ENCODE data around the gene ATP23. TPM values are rescaled to one million over a fixed set of nuclear protein-coding genes. Genes with fewer than 3 reads are reported as not detected.

Gene ATP23
- total RNA-seq, 1 donor: 5.1 TPM

- Histone ChIP-seq H3K27me3 (ENCODE audit: insufficient read depth, low read length) (no peaks in the 10 kb centered on the region), H3K79me2 (ENCODE audit: insufficient read depth, low read length) (no peaks in the 10 kb centered on the region), H3K27ac (ENCODE audit: low read depth, low read length) (no peak overlapping the region), H3K9me3 (ENCODE audit: low read depth, low read length) (no peaks in the 10 kb centered on the region), H3K4me1 (ENCODE audit: insufficient read depth, low read length) (no peaks in the 10 kb centered on the region), H4K20me1 (ENCODE audit: insufficient read depth, low read length) (no peaks in the 10 kb centered on the region), H3K4me3 (ENCODE audit: insufficient read depth, low read length) (no peak overlapping the region), H2AFZ (ENCODE audit: low read length) (no peak overlapping the region), H3K4me2 (ENCODE audit: insufficient read depth, low read length) (no peak overlapping the region), H3K36me3 (ENCODE audit: insufficient read depth, low read length) (peaks cover 4% of the 10 kb centered on the region)
- TF ChIP-seq CTCF (IDR thresholded peaks at IDR 0.05; ENCODE audit: extremely low read depth, low read depth, low read length): no peak
- no peak for DNase-seq (ENCODE audit: insufficient read length, low spot score, missing footprints)
Observed at GRCh38 chr12:57958061-57958657, 16.8 kb downstream of the ATP23 start.

GRCh38 chr12:57964421-57964820 is 23.1 kb downstream of the ATP23 start:
- no peaks in the 10 kb centered on the region for H3K9me3 ChIP-seq (ENCODE audit: low read depth, low read length)
- no peak overlapping the region for H3K27ac ChIP-seq (ENCODE audit: low read depth, low read length)
- H3K4me2 ChIP-seq (ENCODE audit: insufficient read depth, low read length): no peak overlapping the region
- no peak for TF ChIP-seq CTCF (IDR thresholded peaks at IDR 0.05; ENCODE audit: extremely low read depth, low read depth, low read length)
- H2AFZ ChIP-seq (ENCODE audit: low read length): no peak overlapping the region
- no peaks in the 10 kb centered on the region for H3K36me3 ChIP-seq (ENCODE audit: insufficient read depth, low read length)
- H3K27me3 ChIP-seq (ENCODE audit: insufficient read depth, low read length): no peaks in the 10 kb centered on the region
- no peak overlapping the region for H3K4me3 ChIP-seq (ENCODE audit: insufficient read depth, low read length)
- no peaks in the 10 kb centered on the region for H3K4me1 ChIP-seq (ENCODE audit: insufficient read depth, low read length)
- H3K79me2 ChIP-seq (ENCODE audit: insufficient read depth, low read length): no peaks in the 10 kb centered on the region
- no peak for DNase-seq (ENCODE audit: insufficient read length, low spot score, missing footprints)
- H4K20me1 ChIP-seq (ENCODE audit: insufficient read depth, low read length): no peaks in the 10 kb centered on the region

GRCh38 chr12:57965766-57966165 is 24.4 kb downstream of the ATP23 start:
- TF ChIP-seq CTCF (IDR thresholded peaks at IDR 0.05; ENCODE audit: extremely low read depth, low read depth, low read length): no peak
- no peaks in the 10 kb centered on the region for H4K20me1 ChIP-seq (ENCODE audit: insufficient read depth, low read length)
- no peaks in the 10 kb centered on the region for H3K4me1 ChIP-seq (ENCODE audit: insufficient read depth, low read length)
- H3K27ac ChIP-seq (ENCODE audit: low read depth, low read length): no peak overlapping the region
- H3K36me3 ChIP-seq (ENCODE audit: insufficient read depth, low read length): no peaks in the 10 kb centered on the region
- H3K27me3 ChIP-seq (ENCODE audit: insufficient read depth, low read length): no peaks in the 10 kb centered on the region
- H3K4me3 ChIP-seq (ENCODE audit: insufficient read depth, low read length): no peak overlapping the region
- no peaks in the 10 kb centered on the region for H3K79me2 ChIP-seq (ENCODE audit: insufficient read depth, low read length)
- peak overlapping the region; percentile 29 for H3K4me2 ChIP-seq (ENCODE audit: insufficient read depth, low read length)
- H2AFZ ChIP-seq (ENCODE audit: low read length): no peak overlapping the region
- H3K9me3 ChIP-seq (ENCODE audit: low read depth, low read length): no peaks in the 10 kb centered on the region
- no peak for DNase-seq (ENCODE audit: insufficient read length, low spot score, missing footprints)

- Histone ChIP-seq H3K27ac (ENCODE audit: low read depth, low read length) (no peak overlapping the region), H3K79me2 (ENCODE audit: insufficient read depth, low read length) (no peaks in the 10 kb centered on the region), H4K20me1 (ENCODE audit: insufficient read depth, low read length) (no peaks in the 10 kb centered on the region), H3K27me3 (ENCODE audit: insufficient read depth, low read length) (no peaks in the 10 kb centered on the region), H3K4me2 (ENCODE audit: insufficient read depth, low read length) (no peak overlapping the region), H2AFZ (ENCODE audit: low read length) (no peak overlapping the region), H3K4me1 (ENCODE audit: insufficient read depth, low read length) (no peaks in the 10 kb centered on the region), H3K36me3 (ENCODE audit: insufficient read depth, low read length) (no peaks in the 10 kb centered on the region), H3K9me3 (ENCODE audit: low read depth, low read length) (no peaks in the 10 kb centered on the region), H3K4me3 (ENCODE audit: insufficient read depth, low read length) (no peak overlapping the region)
- no peak for DNase-seq (ENCODE audit: insufficient read length, low spot score, missing footprints)
- TF ChIP-seq CTCF (IDR thresholded peaks at IDR 0.05; ENCODE audit: extremely low read depth, low read depth, low read length): no peak
Observed at GRCh38 chr12:57966536-57966935, 25.2 kb downstream of the ATP23 start.
